Measurements from ENCODE around the gene ZNF775.

The ZNF775 gene

GRCh38 chr7:150340024-150340749, 38.9 kb upstream of the ZNF775 start:
- TF ChIP-seq CTCF (IDR thresholded peaks at IDR 0.05; ENCODE audit: control insufficient read depth, extremely low read depth, insufficient read depth): no peak
- no peak overlapping the region for H3K4me3 ChIP-seq (ENCODE audit: low read depth, low read length)
- DNase-seq (ENCODE audit: low read depth): no peak

- no peak for TF ChIP-seq CTCF (IDR thresholded peaks at IDR 0.05; ENCODE audit: control insufficient read depth, extremely low read depth, insufficient read depth)
- no peak for DNase-seq (ENCODE audit: low read depth)
- no peak overlapping the region for H3K4me3 ChIP-seq (ENCODE audit: low read depth, low read length)
Measured at GRCh38 chr7:150340875-150341262, 38.3 kb upstream of the ZNF775 start.

GRCh38 chr7:150341263-150342120, 37.6 kb upstream of the ZNF775 start, which contains the start of gene RARRES2:
Gene RARRES2, minus strand, starts transcription at chr7:150341629. Its CDS starts 1,020 bp downstream, at chr7:150340609.
- DNase-seq (ENCODE audit: low read depth): no peak
- no peak within 1 kb of the TSS for H3K4me3 ChIP-seq (ENCODE audit: low read depth, low read length)
- no peak for TF ChIP-seq CTCF (IDR thresholded peaks at IDR 0.05; ENCODE audit: control insufficient read depth, extremely low read depth, insufficient read depth)

- no peak for DNase-seq (ENCODE audit: low read depth)
- TF ChIP-seq CTCF (IDR thresholded peaks at IDR 0.05; ENCODE audit: control insufficient read depth, extremely low read depth, insufficient read depth): no peak
- H3K4me3 ChIP-seq (ENCODE audit: low read depth, low read length): no peak overlapping the region
Measured at GRCh38 chr7:150342121-150342408, 37.1 kb upstream of the ZNF775 start.

- no peak for TF ChIP-seq CTCF (IDR thresholded peaks at IDR 0.05; ENCODE audit: control insufficient read depth, extremely low read depth, insufficient read depth)
- no peak for DNase-seq (ENCODE audit: low read depth)
Measured at GRCh38 chr7:150343225-150343624, 35.9 kb upstream of the ZNF775 start.

GRCh38 chr7:150344299-150344698, 34.8 kb upstream of the ZNF775 start:
- DNase-seq (ENCODE audit: low read depth): no peak
- no peak for TF ChIP-seq CTCF (IDR thresholded peaks at IDR 0.05; ENCODE audit: control insufficient read depth, extremely low read depth, insufficient read depth)
- no peak overlapping the region for H3K4me3 ChIP-seq (ENCODE audit: low read depth, low read length)

More at GRCh38 chr7:150343225-150343624, 35.9 kb upstream of the ZNF775 start:
- no peak overlapping the region for H3K4me3 ChIP-seq (ENCODE audit: low read depth, low read length)
